ENCODE data around the gene NRXN3.

NRXN3 gene

GRCh38 chr14:78292003-78292402 lies 121.8 kb downstream of the NRXN3 start:
- H3K27ac ChIP-seq: no peak overlapping the region
- TF ChIP-seq CTCF (IDR thresholded peaks at IDR 0.05): no peak
- DNase-seq (ENCODE audit: low spot score): no peak
- no peak overlapping the region for H3K4me3 ChIP-seq

- H3K4me3 ChIP-seq: no peak overlapping the region
- H3K27ac ChIP-seq: no peak overlapping the region
- TF ChIP-seq CTCF (IDR thresholded peaks at IDR 0.05): no peak
- DNase-seq (ENCODE audit: low spot score): no peak
These were observed 127.7 kb downstream of the NRXN3 start for GRCh38 chr14:78297858-78298257.

- Histone ChIP-seq H3K4me3 (no peak overlapping the region), H3K27ac (no peak overlapping the region)
- DNase-seq (ENCODE audit: low spot score): no peak
- no peak for TF ChIP-seq CTCF (IDR thresholded peaks at IDR 0.05)
These were observed 128.1 kb downstream of the NRXN3 start for GRCh38 chr14:78298298-78298697.

GRCh38 chr14:78302841-78303240 lies 132.7 kb downstream of the NRXN3 start:
- Histone ChIP-seq H3K27ac (no peak overlapping the region), H3K4me3 (no peak overlapping the region)
- no peak for TF ChIP-seq CTCF (IDR thresholded peaks at IDR 0.05)
- DNase-seq (ENCODE audit: low spot score): no peak

GRCh38 chr14:78307671-78308070 lies 137.5 kb downstream of the NRXN3 start:
- H3K4me3 ChIP-seq: no peak overlapping the region
- no peak for TF ChIP-seq CTCF (IDR thresholded peaks at IDR 0.05)
- no peak for DNase-seq (ENCODE audit: low spot score)
- H3K27ac ChIP-seq: no peak overlapping the region

- TF ChIP-seq CTCF (IDR thresholded peaks at IDR 0.05): no peak
- H3K27ac ChIP-seq: no peak overlapping the region
- DNase-seq (ENCODE audit: low spot score): no peak
- H3K4me3 ChIP-seq: no peak overlapping the region
These were observed 137.9 kb downstream of the NRXN3 start for GRCh38 chr14:78308079-78308478.

GRCh38 chr14:78310272-78310671 lies 140.1 kb downstream of the NRXN3 start:
- no peak overlapping the region for H3K27ac ChIP-seq
- DNase-seq (ENCODE audit: low spot score): no peak
- no peak overlapping the region for H3K4me3 ChIP-seq
- TF ChIP-seq CTCF (IDR thresholded peaks at IDR 0.05): no peak

All from coronary artery (tissue), 2 donors.